Suprapubic skin (tissue), 2 donors: ENCODE measurements around the gene GPER1.
"Not testable (repeated sequence)": the region's sequence is repeated elsewhere in the genome, so short reads cannot be mapped to it uniquely, and the experiment has no call there.

Experiments used
- EP300 ChIP-seq: sonication (generic); formaldehyde crosslinking; IDR thresholded peaks from one replicate; pipeline ENCODE4 v1.6.1; 2017; ENCODE audit warnings: antibody characterized with exemption
- POLR2A ChIP-seq, 2 donors: fragments of 450-650 bp; IDR thresholded peaks; one replicate each; pipeline ENCODE4 v1.6.1; 2017; ENCODE audit warnings: antibody characterized with exemption in 2 of 2, mild to moderate bottlenecking in 2 of 2, moderate library complexity in 2 of 2

DNA sequence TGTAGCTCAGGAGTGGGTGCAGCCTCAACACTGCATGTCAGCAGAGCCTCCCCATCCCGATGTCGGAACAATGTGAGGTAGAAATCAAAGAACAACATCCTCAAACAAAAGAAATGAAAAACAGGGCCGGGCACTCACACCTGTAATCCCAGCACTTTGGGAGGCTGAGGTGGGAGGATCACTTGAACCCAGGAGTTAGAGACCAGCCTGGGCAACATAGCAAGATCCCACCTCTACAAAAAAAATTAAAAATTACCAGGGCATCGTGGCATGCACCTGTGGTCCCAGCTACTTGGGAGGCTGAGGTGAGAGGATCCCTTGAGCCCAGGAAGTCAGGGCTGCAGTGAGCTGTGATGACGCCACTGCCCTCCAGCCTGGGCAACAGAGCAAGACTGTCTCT lies 55.1 kb downstream of the GPER1 start:
- TF ChIP-seq POLR2A (IDR thresholded peaks at IDR 0.05); EP300: not testable (repeated sequence)
